Ovary (tissue), 9 donors: ENCODE measurements around the gene IL9R. TPM values are rescaled to one million over a fixed set of nuclear protein-coding genes. Genes with fewer than 3 reads are reported as not detected.

Experiments
- DNase-seq, 5 donors: peaks; one replicate each; pipeline ENCODE4 v3.0.0-alpha.2; 2019 to 2020
- H3K27ac ChIP-seq, 2 donors: fragments of 200-600 bp; one replicate each; pipeline versions ENCODE4 v1.5.1 to v1.8.0; 2019 to 2022
- H3K27me3 ChIP-seq: fragments of 200-600 bp; one replicate; pipeline ENCODE4 v1.8.0; 2022
- H3K36me3 ChIP-seq: fragments of 200-600 bp; sonication (generic); one replicate; pipeline ENCODE4 v1.5.1; 2019
- H3K4me1 ChIP-seq: one replicate; pipeline ENCODE4 v1.8.1; 2013; ENCODE audit warnings: mild to moderate bottlenecking, moderate library complexity; ENCODE audit not compliant: insufficient read depth
- H3K4me3 ChIP-seq: fragments of 200-600 bp; sonication (generic); one replicate; pipeline ENCODE4 v1.5.1; 2017
- H3K9me3 ChIP-seq, 2 donors: fragments of 200-600 bp in 1 of 2; sonication (generic) in 1 of 2; one replicate each; pipeline versions ENCODE4 v1.5.1 to v1.8.1; 2013 to 2019; ENCODE audit warnings: mild to moderate bottlenecking in 1 of 2, moderate library complexity in 1 of 2
- CTCF ChIP-seq, 3 donors: fragments of 450-650 bp in 2 of 3; fragments of 200-600 bp in 1 of 3; IDR thresholded peaks; one replicate each; pipeline versions ENCODE4 v1.5.1 to v1.8.0; 2016 to 2022; ENCODE audit warnings: antibody characterized with exemption in 3 of 3, mild to moderate bottlenecking in 1 of 3
- EP300 ChIP-seq: sonication (generic); formaldehyde crosslinking; IDR thresholded peaks from one replicate; pipeline ENCODE4 v1.6.1; 2017; ENCODE audit warnings: antibody characterized with exemption
- POLR2A ChIP-seq: fragments of 450-650 bp; IDR thresholded peaks from one replicate; pipeline ENCODE4 v1.6.1; 2017; ENCODE audit warnings: antibody characterized with exemption, mild to moderate bottlenecking, moderate library complexity
- WGBS, 3 donors: extraction: QIAGEN DNeasy Blood & Tissue Kit in 1 of 3; methylation state at CpG; one replicate each; pipeline versions ENCODE4 v1.1.5 to v1.1.7; 2013 to 2017; 5-methylcytosine and 5-hydroxymethylcytosine counted together
- intact Hi-C, 4 donors: fragments of 100-400 bp; cut with DNase I; formaldehyde crosslinking; loops; one replicate each; pipeline versions ENCODE4 v1.11.0 to v1.15.1; 2022 to 2023
- polyA plus RNA-seq, 2 donors: library from polyadenylated mRNA; stranded (reverse); fragments of 200-250 nt in 1 of 2; fragments of 350-450 nt in 1 of 2; fragmentation: Illumina TruSeq in 1 of 2; extraction: RNeasy Lipid Tissue Mini Kit (QIAGEN cat#74804) in 1 of 2; gene quantifications; one replicate each; pipeline ENCODE4 v1.2.3, GENCODE V29; 2013 to 2014
- total RNA-seq, 7 donors: library from RNA; depleted of rRNA in 2 of 7; stranded (reverse); fragments of >200 nt in 2 of 7; fragmentation: NEBNext Ultra II Directional in 3 of 7; extraction: Animal tissue kit (Norgen Biotek cat#: 25700) in 3 of 7; gene quantifications; one replicate each; pipeline versions ENCODE4 v1.1.0 to v1.2.4, GENCODE V29; 2016 to 2023
- donor health status: DM: no; HTN: no; CAD: no; lungs with moderate emphysema.
- donor health status: DM: no; HTN: no; CAD: no.
- donor health status: Bipolar disorder and iron deficiency.
- donor health status: DM: yes; HTN: yes; CAD: no.
- donor health status: DM: no; HTN: no; CAD: no.
- donor health status: DM: yes; HTN: yes; CAD: no.

IL9R gene
- total and polyA plus RNA-seq, 9 donors: 0.05 to 0.20 (median 0.12) TPM; not detected in 5

DNA sequence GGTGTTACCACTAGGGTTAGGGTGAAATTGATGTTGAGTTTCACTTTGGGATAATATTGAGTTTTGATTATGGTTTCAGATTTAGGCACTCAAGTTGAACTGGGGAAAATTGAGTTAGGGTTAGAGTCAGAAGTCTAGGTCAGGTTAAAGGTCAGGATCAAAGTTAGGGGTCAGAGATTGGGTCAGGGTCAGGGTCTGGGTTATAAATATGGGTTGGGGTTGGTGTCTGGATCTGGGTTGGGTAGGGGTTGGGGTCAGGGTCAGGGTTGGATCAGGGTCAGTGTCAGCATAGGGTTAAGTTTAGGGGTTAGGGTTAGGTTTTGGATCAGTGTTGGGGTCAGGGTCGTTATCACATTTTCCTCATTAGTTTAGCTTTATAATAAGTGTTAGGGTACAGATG lies 42.7 kb upstream of the IL9R start:
- 31 to 46% (median 35%) methylated on average over 1 of the region's 1 CpG for WGBS, 3 donors
- Histone ChIP-seq H3K9me3 (no peaks in the 10 kb centered on the region), H3K27ac (no peak overlapping the region), H3K27me3 (no peaks in the 10 kb centered on the region), H3K36me3 (no peaks in the 10 kb centered on the region), H3K4me1 (peaks cover 3% of the 10 kb centered on the region), H3K4me3 (no peak overlapping the region)
- TF ChIP-seq CTCF (IDR thresholded peaks at IDR 0.05): no peak
- no peak for TF ChIP-seq POLR2A
- TF ChIP-seq EP300: no peak
- no peak for DNase-seq
- intact Hi-C loops: no loop called here

DNA sequence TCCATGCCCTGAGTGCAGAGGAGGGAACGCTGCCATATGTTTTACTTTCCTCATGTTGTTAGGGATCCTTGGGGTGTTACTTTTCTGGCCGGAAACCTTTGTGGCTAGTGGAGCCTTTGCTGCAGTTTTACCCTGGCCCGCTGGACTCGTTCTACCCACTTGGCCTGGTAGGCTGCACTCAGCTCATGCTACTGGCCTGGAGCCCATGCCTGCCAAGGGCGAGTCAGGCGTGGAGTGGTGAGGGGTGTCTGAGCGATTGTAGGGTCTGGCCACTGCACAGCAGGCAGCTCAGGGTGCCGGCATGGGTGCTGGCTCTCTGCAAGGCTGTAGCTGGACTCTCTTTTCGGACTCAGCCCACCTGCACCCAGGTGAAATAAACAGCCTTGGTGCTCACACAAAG lies 41.4 kb upstream of the IL9R start:
- no peaks in the 10 kb centered on the region for H3K27me3 ChIP-seq
- H3K9me3 ChIP-seq: no peaks in the 10 kb centered on the region
- intact Hi-C loops: no loop called here
- no peak for TF ChIP-seq CTCF (IDR thresholded peaks at IDR 0.05)
- no peak for TF ChIP-seq POLR2A
- no peak for TF ChIP-seq EP300
- 81 to 89% (median 89%) methylated on average over 9 of the region's 9 CpGs for WGBS, 3 donors
- no peaks in the 10 kb centered on the region for H3K36me3 ChIP-seq
- peaks cover 3% of the 10 kb centered on the region for H3K4me1 ChIP-seq
- H3K27ac ChIP-seq: no peak overlapping the region
- no peak for DNase-seq
- no peak overlapping the region for H3K4me3 ChIP-seq

- DNase-seq: peak in 1 of 5 donors; percentile 27
- no peak for TF ChIP-seq POLR2A
- TF ChIP-seq CTCF (IDR thresholded peaks at IDR 0.05): no peak
- TF ChIP-seq EP300: no peak
- H3K4me3 ChIP-seq: no peak overlapping the region
- peaks cover 3% of the 10 kb centered on the region for H3K4me1 ChIP-seq
- 30 to 52% (median 50%) methylated on average over 3 of the region's 3 CpGs for WGBS, 3 donors
- no peaks in the 10 kb centered on the region for H3K27me3 ChIP-seq
- intact Hi-C loops: no loop called here
- no peak overlapping the region for H3K27ac ChIP-seq
- no peaks in the 10 kb centered on the region for H3K36me3 ChIP-seq
- H3K9me3 ChIP-seq: no peaks in the 10 kb centered on the region
Observed at GRCh38 chrX:155956649-155957048, 40.8 kb upstream of the IL9R start.

- 61 to 73% (median 67%) methylated on average over 7 of the region's 7 CpGs for WGBS, 3 donors
Observed at GRCh38 chrX:155957843-155958242, 39.7 kb upstream of the IL9R start.

More at GRCh38 chrX:155957843-155958242, 39.7 kb upstream of the IL9R start:
- H3K9me3 ChIP-seq: no peaks in the 10 kb centered on the region
- H3K36me3 ChIP-seq: no peaks in the 10 kb centered on the region
- no peak overlapping the region for H3K27ac ChIP-seq
- no peaks in the 10 kb centered on the region for H3K27me3 ChIP-seq
- no peak overlapping the region for H3K4me3 ChIP-seq
- intact Hi-C loops: no loop called here
- no peak for TF ChIP-seq EP300
- TF ChIP-seq POLR2A: no peak
- no peak for TF ChIP-seq CTCF (IDR thresholded peaks at IDR 0.05)
- peaks cover 3% of the 10 kb centered on the region for H3K4me1 ChIP-seq
- DNase-seq: no peak
